ENCODE results near the gene ACVR1B.
A peak's percentile ranks its signal among the peaks of the same experiment; 100 is the strongest.

The ACVR1B gene

DNA sequence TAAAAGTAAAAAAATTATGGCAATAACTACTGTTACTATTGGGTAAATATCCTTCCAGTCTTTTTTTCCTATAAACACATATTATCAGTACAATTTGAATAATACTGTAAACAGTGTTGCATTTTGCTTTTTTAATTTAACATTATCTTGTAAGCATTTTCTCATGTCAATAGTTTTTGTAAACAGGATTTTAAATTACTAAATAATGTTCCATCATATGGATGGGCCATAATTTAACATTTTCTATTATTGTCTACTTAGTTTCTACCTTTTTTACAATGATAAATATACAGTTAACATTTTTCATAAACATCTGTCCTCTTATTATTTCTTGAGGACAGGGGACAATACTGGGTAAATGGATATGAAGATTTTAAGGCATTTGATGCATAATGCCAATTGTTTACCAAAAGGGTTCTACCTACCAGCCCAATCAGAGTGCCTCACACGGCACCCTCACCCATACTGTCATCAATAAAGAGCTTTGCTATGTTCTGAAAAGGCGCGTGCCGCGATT is 759 bp upstream of the ACVR1B start:
- H3K27me3 ChIP-seq (ENCODE audit: control insufficient read depth, insufficient read depth, low read length), result peaks cover 46% of the 10 kb centered on the region
- H3K4me3 ChIP-seq (ENCODE audit: low read length), result peak overlapping the region; percentile 67
- no peaks in the 10 kb centered on the region for H3K36me3 ChIP-seq (ENCODE audit: control insufficient read depth, low read depth, low read length)
- H3K9ac ChIP-seq (ENCODE audit: low read length), result no peak overlapping the region
- no peak overlapping the region for H3K27ac ChIP-seq (ENCODE audit: low read length)
- peaks cover 5% of the 10 kb centered on the region for H3K4me1 ChIP-seq (ENCODE audit: control insufficient read depth, low read depth, low read length)
- H3K9me3 ChIP-seq (ENCODE audit: control insufficient read depth, low read depth, low read length), result no peaks in the 10 kb centered on the region

DNA sequence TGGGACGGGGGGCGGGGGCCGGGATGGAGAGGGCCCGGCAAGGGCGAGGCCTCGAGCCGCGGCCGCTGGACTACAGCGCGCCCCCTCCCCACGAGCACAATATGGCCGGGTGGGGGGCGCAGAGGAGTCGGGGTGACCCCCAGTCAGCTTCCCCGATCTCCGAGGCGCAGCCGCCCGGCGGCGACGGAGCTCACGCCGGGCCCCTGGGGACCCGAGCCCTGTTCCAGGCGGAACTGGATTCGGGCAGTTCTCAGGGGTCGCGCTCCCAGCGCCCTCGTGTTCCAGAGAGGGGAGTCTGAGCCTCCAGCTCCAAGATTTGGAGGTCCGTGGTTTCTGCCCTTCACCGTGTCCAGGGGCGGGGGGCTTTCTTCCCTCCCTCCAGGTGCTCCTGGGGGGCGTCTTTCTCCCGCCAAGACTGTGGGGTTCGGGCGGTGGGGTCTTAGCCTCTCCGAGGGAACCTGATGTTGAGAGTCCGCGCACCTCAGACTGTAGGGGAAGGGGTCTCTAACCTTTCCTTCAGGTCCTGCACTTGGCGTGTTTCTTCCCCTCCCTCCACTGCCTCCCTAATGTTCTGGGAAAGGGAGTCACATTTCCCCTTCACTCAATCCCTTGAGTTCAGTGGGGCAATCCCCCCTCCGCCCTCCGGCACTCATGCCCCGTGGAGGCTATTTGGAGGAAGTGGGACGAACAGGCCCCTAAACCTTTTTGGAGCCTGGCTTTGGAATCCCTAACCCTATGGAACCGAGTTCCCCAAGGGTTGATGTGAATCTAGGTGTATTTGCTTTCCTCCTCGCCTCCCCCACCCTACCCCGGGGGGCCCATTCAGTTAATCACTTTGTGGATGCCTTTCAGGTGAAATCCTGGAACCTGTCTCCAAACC is 584 bp downstream of the ACVR1B start:
- Histone ChIP-seq H3K27ac (ENCODE audit: low read length) (no peak overlapping the region), H3K9me3 (ENCODE audit: control insufficient read depth, low read depth, low read length) (no peaks in the 10 kb centered on the region), H3K4me3 (ENCODE audit: low read length) (peak overlapping the region; percentile 87), H3K4me1 (ENCODE audit: control insufficient read depth, low read depth, low read length) (peaks cover 5% of the 10 kb centered on the region), H3K27me3 (ENCODE audit: control insufficient read depth, insufficient read depth, low read length) (peaks cover 46% of the 10 kb centered on the region), H3K36me3 (ENCODE audit: control insufficient read depth, low read depth, low read length) (no peaks in the 10 kb centered on the region), H3K9ac (ENCODE audit: low read length) (peak overlapping the region; percentile 85)

DNA sequence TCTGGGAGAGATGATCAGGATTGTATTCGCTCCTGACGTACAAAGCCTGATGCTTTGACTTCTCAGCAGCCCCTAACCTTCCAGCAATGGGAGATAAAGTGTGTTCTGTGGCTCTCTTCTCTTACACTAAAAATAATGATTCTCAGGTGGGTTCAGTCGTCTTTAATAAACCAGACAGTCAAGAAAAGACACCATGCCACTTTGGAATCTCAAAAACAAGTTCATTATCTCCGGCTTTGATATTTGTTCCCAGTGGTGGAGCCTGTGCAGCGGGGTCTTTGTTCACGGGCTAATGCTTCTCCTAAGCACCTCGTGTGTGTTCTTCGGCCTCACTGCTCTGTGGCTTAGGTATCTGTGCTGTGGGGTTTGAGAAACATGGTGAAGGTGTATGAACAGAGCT is 1.6 kb downstream of the ACVR1B start:
- Histone ChIP-seq H3K27me3 (ENCODE audit: control insufficient read depth, insufficient read depth, low read length) (peaks cover 38% of the 10 kb centered on the region), H3K4me3 (ENCODE audit: low read length) (peak overlapping the region; percentile 43), H3K27ac (ENCODE audit: low read length) (no peak overlapping the region), H3K9me3 (ENCODE audit: control insufficient read depth, low read depth, low read length) (no peaks in the 10 kb centered on the region), H3K36me3 (ENCODE audit: control insufficient read depth, low read depth, low read length) (no peaks in the 10 kb centered on the region), H3K4me1 (ENCODE audit: control insufficient read depth, low read depth, low read length) (peaks cover 5% of the 10 kb centered on the region), H3K9ac (ENCODE audit: low read length) (no peak overlapping the region)

DNA sequence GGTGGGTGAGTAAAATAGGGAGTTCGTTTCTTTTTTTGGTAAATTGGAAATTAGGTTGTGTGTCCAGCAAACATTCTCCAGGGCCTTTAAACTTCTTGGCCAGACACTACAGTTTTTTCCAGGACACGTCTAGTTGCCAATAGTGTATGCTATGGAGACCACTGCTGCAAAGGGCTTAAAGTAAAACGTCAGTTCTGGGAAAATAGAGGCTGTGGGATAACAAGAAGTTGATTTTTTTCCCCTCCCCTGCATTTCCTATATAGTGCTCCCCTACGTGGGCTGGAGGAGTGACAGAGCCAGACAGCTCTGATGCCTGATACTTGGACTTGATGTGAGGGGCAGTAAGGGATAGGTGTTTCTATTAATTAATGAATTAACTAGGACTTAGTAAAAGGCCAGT is 2.4 kb downstream of the ACVR1B start:
- H3K4me1 ChIP-seq (ENCODE audit: control insufficient read depth, low read depth, low read length), result peaks cover 5% of the 10 kb centered on the region
- H3K27ac ChIP-seq (ENCODE audit: low read length), result no peak overlapping the region
- H3K9ac ChIP-seq (ENCODE audit: low read length), result no peak overlapping the region
- H3K4me3 ChIP-seq (ENCODE audit: low read length), result no peak overlapping the region
- H3K27me3 ChIP-seq (ENCODE audit: control insufficient read depth, insufficient read depth, low read length), result peaks cover 33% of the 10 kb centered on the region
- no peaks in the 10 kb centered on the region for H3K36me3 ChIP-seq (ENCODE audit: control insufficient read depth, low read depth, low read length)
- no peaks in the 10 kb centered on the region for H3K9me3 ChIP-seq (ENCODE audit: control insufficient read depth, low read depth, low read length)

DNA sequence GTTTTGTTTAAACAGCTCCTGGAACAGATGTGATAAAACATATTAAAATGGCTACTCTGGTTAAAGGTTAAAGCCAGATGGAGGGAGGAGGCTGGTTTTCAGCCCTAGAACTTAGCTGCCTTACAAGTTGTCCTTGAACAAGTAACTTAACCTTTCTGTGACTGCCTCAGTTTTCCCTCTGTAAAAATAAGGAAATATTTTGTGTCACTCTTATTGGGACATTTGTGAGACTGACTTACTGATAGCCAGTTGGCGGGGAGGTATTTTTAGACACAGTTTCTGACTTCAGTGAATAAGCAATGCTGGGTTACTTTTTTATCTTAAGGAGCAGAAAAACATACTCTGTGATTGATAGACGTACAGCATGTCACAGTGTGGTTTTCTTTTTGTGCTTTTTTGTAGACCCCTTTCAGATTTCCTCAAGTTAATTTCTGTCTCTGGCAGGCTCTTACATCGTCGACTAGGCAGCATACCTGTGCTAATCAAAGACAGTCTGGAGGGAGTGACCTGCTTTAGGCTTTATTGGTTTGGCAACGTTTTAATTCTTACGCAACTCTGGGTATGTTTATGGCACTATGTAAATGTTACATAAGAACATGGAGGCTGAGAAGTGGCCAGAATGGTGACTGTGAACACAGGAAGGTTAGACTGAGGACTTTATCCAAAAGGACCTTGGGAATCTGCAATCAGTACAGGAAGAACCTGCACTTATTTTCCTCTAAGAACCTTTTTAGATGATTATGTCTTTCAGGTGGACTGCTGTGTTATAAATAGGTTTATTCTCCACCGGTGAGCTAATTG is 3.3 kb downstream of the ACVR1B start:
- Histone ChIP-seq H3K27me3 (ENCODE audit: control insufficient read depth, insufficient read depth, low read length) (peaks cover 24% of the 10 kb centered on the region), H3K4me1 (ENCODE audit: control insufficient read depth, low read depth, low read length) (peaks cover 5% of the 10 kb centered on the region), H3K9me3 (ENCODE audit: control insufficient read depth, low read depth, low read length) (no peaks in the 10 kb centered on the region), H3K9ac (ENCODE audit: low read length) (no peak overlapping the region), H3K27ac (ENCODE audit: low read length) (no peak overlapping the region), H3K4me3 (ENCODE audit: low read length) (no peak overlapping the region), H3K36me3 (ENCODE audit: control insufficient read depth, low read depth, low read length) (no peaks in the 10 kb centered on the region)

DNA sequence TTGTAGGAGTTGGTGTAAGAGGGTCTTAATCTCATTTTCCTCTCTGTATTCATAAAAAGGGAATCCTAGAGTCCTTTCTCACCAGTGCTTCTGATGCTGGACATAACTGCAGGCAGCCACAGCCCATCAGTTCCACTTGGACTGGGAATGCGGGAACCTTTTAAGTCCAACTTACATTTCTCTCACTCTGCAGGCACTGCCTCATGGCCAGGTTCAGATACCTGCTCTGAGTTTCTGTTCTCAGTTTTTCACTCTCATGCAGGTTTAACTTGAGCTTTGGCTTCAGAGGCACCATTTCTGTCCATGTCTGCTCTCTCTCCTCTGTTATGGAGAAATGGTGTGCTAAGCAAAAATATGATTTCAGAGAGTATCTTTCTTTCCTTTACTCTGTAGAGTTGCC is 4.2 kb downstream of the ACVR1B start:
- H3K36me3 ChIP-seq (ENCODE audit: control insufficient read depth, low read depth, low read length), result no peaks in the 10 kb centered on the region
- H3K4me1 ChIP-seq (ENCODE audit: control insufficient read depth, low read depth, low read length), result peaks cover 5% of the 10 kb centered on the region
- peaks cover 14% of the 10 kb centered on the region for H3K27me3 ChIP-seq (ENCODE audit: control insufficient read depth, insufficient read depth, low read length)
- no peaks in the 10 kb centered on the region for H3K9me3 ChIP-seq (ENCODE audit: control insufficient read depth, low read depth, low read length)
- H3K9ac ChIP-seq (ENCODE audit: low read length), result no peak overlapping the region
- H3K4me3 ChIP-seq (ENCODE audit: low read length), result no peak overlapping the region
- H3K27ac ChIP-seq (ENCODE audit: low read length), result no peak overlapping the region

DNA sequence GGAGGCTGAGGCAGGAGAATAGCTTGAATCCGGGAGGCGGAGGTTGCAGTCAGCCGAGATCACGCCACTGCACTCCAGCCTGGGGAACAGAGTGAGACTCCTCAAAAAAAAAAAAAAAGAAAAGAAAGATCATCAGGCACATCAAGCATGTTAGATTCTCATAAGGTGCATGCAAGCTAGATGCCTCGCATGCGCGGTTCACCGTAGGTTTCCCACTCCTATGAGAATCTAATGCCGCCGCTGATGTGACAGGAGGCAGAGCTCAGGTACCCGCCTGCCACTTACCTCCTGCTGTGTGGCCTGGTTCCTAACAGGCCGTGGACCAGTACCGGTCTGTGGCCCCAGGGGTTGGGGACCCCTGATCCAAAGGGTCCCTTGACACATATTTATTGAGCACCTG is 7.0 kb downstream of the ACVR1B start:
- no peaks in the 10 kb centered on the region for H3K9me3 ChIP-seq (ENCODE audit: control insufficient read depth, low read depth, low read length)
- no peak overlapping the region for H3K27ac ChIP-seq (ENCODE audit: low read length)
- H3K36me3 ChIP-seq (ENCODE audit: control insufficient read depth, low read depth, low read length), result no peaks in the 10 kb centered on the region
- peaks cover under 1% of the 10 kb centered on the region for H3K27me3 ChIP-seq (ENCODE audit: control insufficient read depth, insufficient read depth, low read length)
- H3K9ac ChIP-seq (ENCODE audit: low read length), result no peak overlapping the region
- no peaks in the 10 kb centered on the region for H3K4me1 ChIP-seq (ENCODE audit: control insufficient read depth, low read depth, low read length)
- no peak overlapping the region for H3K4me3 ChIP-seq (ENCODE audit: low read length)

DNA sequence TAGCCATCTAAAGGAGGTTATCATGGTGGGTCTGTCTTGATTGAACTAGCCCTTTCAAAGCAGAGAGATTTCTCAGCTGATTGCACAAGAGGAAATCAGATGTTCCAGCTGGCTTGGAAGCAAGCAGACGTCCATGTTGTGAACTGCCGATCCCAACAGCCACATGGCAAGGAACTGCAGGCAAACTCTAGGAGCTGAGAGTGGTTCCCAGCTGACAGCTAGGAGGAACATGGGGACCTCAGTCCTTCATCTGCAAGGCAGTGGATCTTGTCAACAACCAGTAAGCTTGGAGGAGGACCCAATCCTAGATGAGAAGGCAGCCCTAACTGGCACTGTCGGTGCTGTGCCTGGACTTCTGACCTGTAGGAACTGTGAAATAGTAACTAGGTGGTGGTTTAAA is 7.7 kb downstream of the ACVR1B start:
- Histone ChIP-seq H3K27ac (ENCODE audit: low read length) (no peak overlapping the region), H3K36me3 (ENCODE audit: control insufficient read depth, low read depth, low read length) (no peaks in the 10 kb centered on the region), H3K9me3 (ENCODE audit: control insufficient read depth, low read depth, low read length) (no peaks in the 10 kb centered on the region), H3K9ac (ENCODE audit: low read length) (no peak overlapping the region), H3K27me3 (ENCODE audit: control insufficient read depth, insufficient read depth, low read length) (no peaks in the 10 kb centered on the region), H3K4me1 (ENCODE audit: control insufficient read depth, low read depth, low read length) (no peaks in the 10 kb centered on the region), H3K4me3 (ENCODE audit: low read length) (no peak overlapping the region)

DNA sequence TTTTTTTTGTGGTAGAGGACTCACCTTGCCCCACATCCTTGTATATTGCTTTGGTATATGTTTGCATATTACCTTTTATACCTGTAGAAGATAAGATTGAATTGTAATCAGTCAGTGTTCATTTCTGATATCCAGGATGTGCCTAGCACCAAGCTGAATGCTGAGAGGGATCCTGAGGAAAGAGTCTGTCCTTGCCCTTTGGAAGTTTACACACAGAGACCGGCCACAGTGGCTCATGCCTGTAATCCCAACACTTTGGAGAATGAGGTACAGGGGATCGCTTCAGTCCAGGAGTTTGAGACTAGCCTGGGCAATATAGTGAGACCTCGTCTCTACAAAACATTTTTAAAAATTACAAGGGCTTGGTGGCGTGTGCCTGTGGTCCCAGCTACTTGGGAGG is 8.4 kb downstream of the ACVR1B start:
- Histone ChIP-seq H3K27ac (ENCODE audit: low read length) (no peak overlapping the region), H3K36me3 (ENCODE audit: control insufficient read depth, low read depth, low read length) (no peaks in the 10 kb centered on the region), H3K9me3 (ENCODE audit: control insufficient read depth, low read depth, low read length) (no peaks in the 10 kb centered on the region)

DNA sequence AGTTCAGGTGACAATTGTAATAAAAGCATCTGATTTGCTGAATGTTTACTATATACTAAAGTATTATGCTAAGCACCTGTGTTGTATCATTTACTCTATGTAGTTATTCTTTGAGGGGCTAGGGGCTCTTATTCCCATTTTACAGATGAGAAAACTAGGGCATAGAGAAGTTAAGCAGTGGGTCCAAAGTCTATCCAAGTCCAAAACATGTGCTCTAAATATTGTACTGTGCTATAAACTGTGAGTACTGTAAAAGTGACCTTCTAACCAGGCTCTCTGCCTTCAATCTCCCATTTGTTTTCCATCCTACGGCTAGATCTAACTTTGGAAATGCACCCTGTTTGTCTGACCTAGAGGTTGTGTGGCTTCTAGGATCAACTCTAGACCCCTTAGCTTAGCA is 9.0 kb downstream of the ACVR1B start:
- H3K36me3 ChIP-seq (ENCODE audit: control insufficient read depth, low read depth, low read length), result no peaks in the 10 kb centered on the region
- H3K27ac ChIP-seq (ENCODE audit: low read length), result no peak overlapping the region
- no peak overlapping the region for H3K4me3 ChIP-seq (ENCODE audit: low read length)
- H3K9ac ChIP-seq (ENCODE audit: low read length), result no peak overlapping the region
- no peaks in the 10 kb centered on the region for H3K4me1 ChIP-seq (ENCODE audit: control insufficient read depth, low read depth, low read length)
- no peaks in the 10 kb centered on the region for H3K9me3 ChIP-seq (ENCODE audit: control insufficient read depth, low read depth, low read length)
- no peaks in the 10 kb centered on the region for H3K27me3 ChIP-seq (ENCODE audit: control insufficient read depth, insufficient read depth, low read length)

More for the DNA sequence above, 8.4 kb downstream of the ACVR1B start:
- Histone ChIP-seq H3K9ac (ENCODE audit: low read length) (no peak overlapping the region), H3K4me1 (ENCODE audit: control insufficient read depth, low read depth, low read length) (no peaks in the 10 kb centered on the region), H3K27me3 (ENCODE audit: control insufficient read depth, insufficient read depth, low read length) (no peaks in the 10 kb centered on the region), H3K4me3 (ENCODE audit: low read length) (no peak overlapping the region)

DNA sequence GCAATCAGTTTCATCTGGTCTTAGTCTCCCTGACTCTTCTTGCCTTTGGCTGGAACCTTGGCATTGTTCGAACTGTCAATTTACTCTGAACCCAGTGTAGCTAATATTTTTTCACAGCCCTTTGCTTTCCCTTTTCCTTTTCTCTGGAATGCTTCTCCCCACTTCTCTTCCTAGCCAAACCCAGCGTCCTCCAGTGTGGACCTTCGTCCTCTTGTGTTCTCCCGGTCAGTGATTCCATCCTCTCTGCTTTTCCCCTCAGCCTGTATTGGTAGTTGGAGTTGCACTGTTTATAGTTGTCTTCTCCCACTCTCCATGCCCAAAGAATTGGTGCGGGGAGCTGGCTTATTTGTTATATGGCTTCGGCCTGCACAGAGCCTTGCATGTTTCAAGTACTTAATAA is 9.4 kb downstream of the ACVR1B start:
- Histone ChIP-seq H3K27me3 (ENCODE audit: control insufficient read depth, insufficient read depth, low read length) (no peaks in the 10 kb centered on the region), H3K4me3 (ENCODE audit: low read length) (no peak overlapping the region), H3K36me3 (ENCODE audit: control insufficient read depth, low read depth, low read length) (no peaks in the 10 kb centered on the region), H3K9me3 (ENCODE audit: control insufficient read depth, low read depth, low read length) (no peaks in the 10 kb centered on the region), H3K27ac (ENCODE audit: low read length) (no peak overlapping the region), H3K4me1 (ENCODE audit: control insufficient read depth, low read depth, low read length) (no peaks in the 10 kb centered on the region), H3K9ac (ENCODE audit: low read length) (no peak overlapping the region)
